HG03175 (cell line): ENCODE measurements around the gene DHX32.

Experiments
- ATAC-seq: cut with Tn5 transposase; IDR thresholded peaks from one replicate; pipeline ENCODE4 v1.9.1; 2021; ENCODE audit warnings: mild to moderate bottlenecking, moderate library complexity; ENCODE audit not compliant: unreplicated experiment

DHX32 gene

DNA sequence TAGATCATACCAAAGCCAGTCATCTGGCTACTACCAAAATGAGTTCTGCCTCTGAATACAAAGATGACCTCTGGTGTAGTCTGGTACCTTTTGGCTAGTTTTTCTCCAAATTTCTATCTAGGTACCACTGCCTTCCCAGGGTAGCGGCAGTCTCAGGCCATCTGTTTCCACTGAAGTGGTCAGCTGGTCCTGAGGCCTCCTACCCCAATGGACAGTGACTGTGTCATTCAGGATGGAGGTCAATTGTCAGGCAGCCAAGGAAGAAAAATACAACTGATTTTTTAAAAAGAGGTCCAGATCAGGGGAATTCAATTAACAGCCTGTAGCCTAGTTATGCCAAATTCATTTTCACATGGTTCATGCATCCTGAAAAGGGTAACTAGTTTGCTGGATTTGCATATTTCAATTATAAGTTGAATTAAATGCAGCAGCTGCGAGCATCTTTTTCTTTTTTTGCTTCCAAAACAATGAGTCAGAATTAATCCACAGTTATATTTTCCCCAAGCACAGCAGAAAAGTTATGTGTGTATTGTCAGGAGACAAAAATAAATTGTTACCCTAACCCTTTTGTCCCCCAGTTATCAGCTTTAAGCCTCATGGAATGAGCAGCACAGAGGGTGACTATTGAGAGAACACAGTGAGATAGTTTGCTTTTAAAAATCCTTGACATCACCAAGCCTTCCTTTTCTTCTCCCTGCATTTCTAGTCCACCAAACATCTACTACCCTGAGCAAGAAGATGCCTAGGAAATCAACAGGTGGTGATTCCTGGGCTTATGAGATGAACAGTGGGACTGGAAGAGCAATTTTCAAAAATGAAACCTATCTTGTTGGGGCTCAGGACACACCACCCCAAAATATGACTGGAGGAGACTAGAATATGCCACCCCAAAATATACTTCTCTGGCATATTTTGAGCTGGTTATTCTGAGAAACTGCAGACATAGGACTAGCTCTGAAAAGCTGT, 30.0 kb downstream of the DHX32 start:
- ATAC-seq: no peak

- ATAC-seq: no peak
Measured at GRCh38 chr10:125849448-125849847, 31.6 kb downstream of the DHX32 start.

- ATAC-seq: no peak
Measured at GRCh38 chr10:125848857-125849256, 32.2 kb downstream of the DHX32 start.

DNA sequence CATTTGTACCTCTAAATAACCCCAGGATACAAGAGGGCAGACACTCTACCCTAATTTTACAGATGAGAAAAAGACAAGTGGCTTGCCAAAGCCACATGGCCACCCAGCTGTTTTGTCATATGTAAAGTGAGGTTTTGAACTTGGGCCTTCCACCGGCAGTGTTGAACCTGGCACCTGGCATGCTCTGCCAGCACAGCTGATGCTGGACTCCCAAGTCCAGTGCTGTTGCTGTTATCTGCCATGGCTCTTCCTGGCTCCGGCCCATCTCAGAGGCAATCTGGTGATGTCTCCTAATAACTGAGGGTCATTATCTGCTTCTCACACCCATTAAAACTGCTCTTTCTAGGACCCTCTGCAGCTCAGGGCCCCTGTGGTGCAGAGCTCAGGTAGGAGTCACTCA, 32.7 kb downstream of the DHX32 start:
- ATAC-seq: no peak

DNA sequence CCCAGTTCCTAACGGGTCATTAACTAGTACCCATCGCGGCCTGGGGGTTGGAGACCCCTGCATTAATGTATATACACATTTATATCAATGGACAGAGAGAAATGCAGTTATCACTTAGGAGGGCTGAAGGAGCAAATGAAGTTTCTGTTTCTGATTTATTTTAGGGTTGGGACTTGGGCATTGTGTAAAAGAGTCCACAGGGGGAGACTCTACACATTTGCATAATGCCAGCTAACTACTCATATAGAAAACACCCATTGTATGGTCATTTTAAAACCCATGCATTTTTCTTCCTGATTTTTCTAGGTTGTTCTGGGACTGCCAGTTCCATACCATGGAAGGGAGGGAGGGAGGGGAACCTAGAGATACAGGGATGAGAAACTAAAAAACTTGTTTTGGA, 34.2 kb downstream of the DHX32 start:
- peak; percentile 51 for ATAC-seq

DNA sequence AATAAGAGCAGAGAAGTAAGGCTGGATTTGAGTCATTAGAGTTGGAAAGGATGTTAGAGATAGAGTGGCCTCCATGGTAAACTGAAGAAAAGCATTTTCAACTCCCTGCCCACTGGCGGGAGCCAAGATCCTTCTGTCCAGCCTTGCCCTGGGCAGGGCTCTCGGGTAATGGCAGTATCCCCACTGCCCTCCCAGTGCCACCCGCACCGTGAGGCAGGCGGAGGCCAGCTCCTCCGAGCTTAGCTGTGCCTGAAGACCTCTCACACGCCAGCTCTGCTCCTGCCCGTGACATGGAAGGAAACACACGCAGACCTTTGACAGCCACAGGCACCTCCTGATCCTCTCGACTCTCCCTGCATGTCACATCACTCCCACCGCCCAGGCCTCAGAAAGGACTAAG, 35.5 kb downstream of the DHX32 start:
- no peak for ATAC-seq

- no peak for ATAC-seq
Measured at GRCh38 chr10:125844751-125845221, 36.3 kb downstream of the DHX32 start.

DNA sequence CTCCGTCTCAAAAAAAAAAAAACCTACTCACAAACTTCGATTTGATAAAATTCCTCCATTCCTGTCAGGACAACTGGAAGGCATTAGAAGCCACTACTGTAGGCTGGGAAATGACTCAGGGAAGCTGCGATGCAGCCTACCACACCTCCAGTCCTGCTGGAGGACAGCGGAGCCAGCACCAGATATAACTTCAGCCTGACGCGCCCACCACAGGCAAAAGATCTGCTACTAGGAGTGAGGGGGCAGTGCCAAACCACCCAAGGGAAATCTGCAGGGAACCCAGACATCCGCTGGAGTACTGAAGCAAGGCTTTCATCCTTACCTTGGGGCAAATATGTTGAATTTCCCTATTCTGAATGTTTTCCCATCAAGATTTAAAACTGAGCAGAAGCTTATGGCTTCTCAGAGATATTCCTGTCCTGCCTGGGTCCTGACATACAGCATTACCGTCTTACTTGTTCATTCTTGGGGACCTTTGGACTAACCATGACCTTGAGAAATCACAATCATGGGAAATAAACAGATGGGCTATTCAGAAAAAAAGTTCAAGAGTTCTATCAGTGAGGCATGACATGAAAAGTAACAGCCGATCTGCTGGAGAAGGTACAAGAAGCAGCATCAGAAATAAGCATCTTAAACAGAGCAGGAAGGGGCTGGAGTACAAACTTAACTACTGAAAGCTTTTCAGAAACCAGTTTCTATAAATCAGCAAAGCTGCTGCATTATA, 37.3 kb downstream of the DHX32 start:
- no peak for ATAC-seq

DNA sequence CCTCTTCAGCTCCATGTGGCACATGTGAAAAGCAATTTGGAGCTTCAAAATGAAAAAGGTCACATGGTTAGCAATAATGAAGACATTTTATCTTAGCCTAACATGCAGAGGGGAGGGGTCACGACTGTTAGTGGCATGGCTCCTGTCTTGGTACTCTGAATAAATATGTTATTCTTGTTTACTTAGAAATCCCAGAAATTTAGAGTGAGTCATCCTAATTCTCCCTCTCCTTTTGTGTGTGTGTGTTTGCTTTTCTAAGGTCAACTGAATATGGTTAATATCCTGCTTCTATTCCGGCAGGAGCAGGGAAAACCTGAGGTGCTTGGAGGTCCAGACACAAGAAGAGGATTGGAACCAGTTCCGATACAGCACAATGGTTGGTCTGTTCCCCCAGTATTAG, 40.1 kb downstream of the DHX32 start:
- no peak for ATAC-seq

DNA sequence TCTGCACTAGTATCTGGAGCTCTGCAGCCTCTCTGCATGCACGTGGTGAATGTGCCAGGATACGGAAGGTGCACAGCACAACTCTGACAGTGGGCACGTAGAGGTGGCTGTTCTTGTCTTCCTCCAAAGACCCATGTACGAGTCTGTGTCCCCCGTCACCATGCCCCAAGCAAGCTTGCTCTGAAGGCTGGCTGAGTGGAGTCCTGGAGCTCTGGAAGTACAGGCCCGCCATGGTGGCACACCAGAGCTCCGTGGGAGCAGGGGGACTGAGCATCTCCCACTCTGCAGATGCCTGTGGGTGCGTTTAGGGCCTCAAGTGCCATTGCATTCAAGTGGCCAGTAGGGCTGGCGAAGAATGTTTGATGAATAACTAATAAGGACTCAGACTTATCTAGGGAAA, 40.7 kb downstream of the DHX32 start:
- no peak for ATAC-seq

- no peak for ATAC-seq
Measured at GRCh38 chr10:125838802-125839575, 42.1 kb downstream of the DHX32 start.

- ATAC-seq: no peak
Measured at GRCh38 chr10:125836746-125837145, 44.3 kb downstream of the DHX32 start.

DNA sequence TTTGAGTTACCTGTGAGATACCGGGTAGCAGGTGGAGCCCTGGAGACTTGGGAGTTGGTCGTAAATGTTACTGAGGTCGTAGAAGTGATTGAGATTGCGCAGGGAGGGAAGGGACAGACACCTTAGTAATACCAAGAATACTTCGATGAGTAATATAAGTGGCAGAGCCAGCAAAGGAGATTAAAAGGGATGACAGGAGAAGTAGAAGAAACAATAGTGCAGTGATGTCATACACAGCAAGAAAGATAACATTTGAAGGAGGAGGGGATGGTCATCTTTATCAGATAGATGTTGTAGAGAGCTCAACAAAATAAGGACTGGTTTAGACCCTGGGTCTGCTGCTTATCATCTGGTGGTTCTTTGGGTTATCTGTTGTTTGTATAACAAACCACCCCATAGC, 52.8 kb downstream of the DHX32 start:
- no peak for ATAC-seq

GRCh38 chr10:125827133-125827532, 54.0 kb downstream of the DHX32 start:
- ATAC-seq: no peak

- no peak for ATAC-seq
Measured at GRCh38 chr10:125824736-125825135, 56.4 kb downstream of the DHX32 start.

DNA sequence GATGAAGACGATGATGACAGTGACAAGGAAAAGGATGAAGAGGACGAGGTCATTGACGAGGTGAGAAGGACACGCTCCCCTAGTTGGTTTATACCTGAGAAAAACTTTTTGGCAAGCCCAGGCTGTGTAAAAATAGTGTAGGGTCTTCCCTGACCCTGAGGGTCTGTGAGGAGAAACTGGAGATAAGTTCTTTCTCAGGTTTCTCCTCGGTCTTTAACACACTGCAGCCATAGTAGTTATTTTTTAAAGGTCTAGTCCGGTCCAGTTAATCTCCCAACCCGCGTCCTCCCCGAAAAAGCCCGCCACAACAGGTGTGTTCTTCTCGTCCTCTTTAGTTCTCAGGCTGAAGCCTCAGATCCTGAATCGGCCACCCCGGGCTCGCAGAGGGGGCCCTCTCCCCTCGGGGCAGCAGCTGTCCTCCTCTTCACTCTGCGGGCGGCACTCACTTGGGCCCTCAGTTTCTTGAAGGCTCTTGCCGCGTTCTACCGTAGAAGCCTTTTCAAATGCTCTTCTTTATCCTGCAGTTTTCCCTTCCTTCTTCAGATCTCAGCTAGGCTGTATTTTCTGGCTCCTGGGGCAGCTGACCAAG, 57.3 kb downstream of the DHX32 start:
- peak; percentile 1 for ATAC-seq

GRCh38 chr10:125822878-125823662, 58.0 kb downstream of the DHX32 start, which contains the start of the genes BCCIP and UROS:
BCCIP (plus strand) TSS chr10:125823546; CDS start chr10:125823558, 12 bp downstream.
UROS (minus strand) TSS chr10:125823258; CDS start chr10:125816499, 6,759 bp downstream.
- ATAC-seq: peak; percentile 76

- peak; percentile 66 for ATAC-seq
Measured at GRCh38 chr10:125820701-125821100, 60.4 kb downstream of the DHX32 start.

- ATAC-seq: no peak
Measured at GRCh38 chr10:125817337-125817946, 63.6 kb downstream of the DHX32 start.
